ENCODE data around the gene RASAL1. TPM values are rescaled to one million over a fixed set of nuclear protein-coding genes. Genes with fewer than 3 reads are reported as not detected.

RASAL1 gene
- polyA plus RNA-seq, 2 of the 4 experiments (the other 2 are of a cell fraction), result 0.30 to 0.34 TPM

DNA sequence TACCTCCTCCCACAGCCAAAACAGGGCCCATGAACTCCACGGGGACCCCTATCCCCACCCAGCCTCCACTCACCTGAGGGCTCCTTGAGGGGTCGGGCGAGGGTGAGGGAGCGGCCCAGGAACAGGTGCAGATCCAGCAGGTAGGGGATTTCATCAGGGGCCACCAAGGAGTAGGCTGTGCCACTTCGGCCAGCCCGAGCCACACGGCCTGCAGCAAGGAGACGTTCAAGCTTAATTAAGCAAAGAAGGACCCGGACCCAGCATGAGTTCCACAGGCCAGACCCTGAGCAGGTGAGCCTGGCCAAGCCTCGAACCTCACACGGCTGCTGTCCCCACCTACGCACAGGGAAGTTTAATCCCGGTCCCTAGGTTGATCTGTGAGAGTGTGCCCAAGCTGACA, 34.1 kb upstream of the RASAL1 start:
- ChIA-PET POLR2A (no interaction called here), CTCF (interaction anchor here (1.0 to 7.8 kb wide), 3 partner anchors 9 to 120 kb away, joined by 3 to 82 read pairs (median 4); no protein-coding TSS in a partner anchor)
- FAIRE-seq, result no peak
- ATAC-seq, result no peak
- Histone ChIP-seq H3K4me1 (no peaks in the 10 kb centered on the region), H3K9me3 (no peaks in the 10 kb centered on the region), H3K27ac (no peak overlapping the region), H3K4me3 (no peak overlapping the region), H3K4me2 (no peak overlapping the region)
- no peak for DNase-seq (ENCODE audit: low read depth in 1 of 2, low spot score in 1 of 2)
- WGBS (ENCODE audit: missing lambda C conversion rate), result 91% methylated on average over 13 of the region's 13 CpGs
- TF ChIP-seq NFE2L2 (conservative IDR thresholded peaks at IDR 0.05; ENCODE audit: low read length) (no peak), ESRRA (IDR thresholded peaks at IDR 0.05; ENCODE audit: borderline replicate concordance, low read length) (no peak), CBX2 (IDR thresholded peaks at IDR 0.05; ENCODE audit: borderline replicate concordance, low read depth) (no peak), BHLHE40 (IDR thresholded peaks at IDR 0.05; ENCODE audit: low read depth, low read length) (no peak), TFCP2L1 (CRISPR knock-in tag; IDR thresholded peaks at IDR 0.05) (no peak), MAFK (IDR thresholded peaks at IDR 0.05; ENCODE audit: partially characterized antibody) (no peak)
- TF ChIP-seq, protein P1, sequence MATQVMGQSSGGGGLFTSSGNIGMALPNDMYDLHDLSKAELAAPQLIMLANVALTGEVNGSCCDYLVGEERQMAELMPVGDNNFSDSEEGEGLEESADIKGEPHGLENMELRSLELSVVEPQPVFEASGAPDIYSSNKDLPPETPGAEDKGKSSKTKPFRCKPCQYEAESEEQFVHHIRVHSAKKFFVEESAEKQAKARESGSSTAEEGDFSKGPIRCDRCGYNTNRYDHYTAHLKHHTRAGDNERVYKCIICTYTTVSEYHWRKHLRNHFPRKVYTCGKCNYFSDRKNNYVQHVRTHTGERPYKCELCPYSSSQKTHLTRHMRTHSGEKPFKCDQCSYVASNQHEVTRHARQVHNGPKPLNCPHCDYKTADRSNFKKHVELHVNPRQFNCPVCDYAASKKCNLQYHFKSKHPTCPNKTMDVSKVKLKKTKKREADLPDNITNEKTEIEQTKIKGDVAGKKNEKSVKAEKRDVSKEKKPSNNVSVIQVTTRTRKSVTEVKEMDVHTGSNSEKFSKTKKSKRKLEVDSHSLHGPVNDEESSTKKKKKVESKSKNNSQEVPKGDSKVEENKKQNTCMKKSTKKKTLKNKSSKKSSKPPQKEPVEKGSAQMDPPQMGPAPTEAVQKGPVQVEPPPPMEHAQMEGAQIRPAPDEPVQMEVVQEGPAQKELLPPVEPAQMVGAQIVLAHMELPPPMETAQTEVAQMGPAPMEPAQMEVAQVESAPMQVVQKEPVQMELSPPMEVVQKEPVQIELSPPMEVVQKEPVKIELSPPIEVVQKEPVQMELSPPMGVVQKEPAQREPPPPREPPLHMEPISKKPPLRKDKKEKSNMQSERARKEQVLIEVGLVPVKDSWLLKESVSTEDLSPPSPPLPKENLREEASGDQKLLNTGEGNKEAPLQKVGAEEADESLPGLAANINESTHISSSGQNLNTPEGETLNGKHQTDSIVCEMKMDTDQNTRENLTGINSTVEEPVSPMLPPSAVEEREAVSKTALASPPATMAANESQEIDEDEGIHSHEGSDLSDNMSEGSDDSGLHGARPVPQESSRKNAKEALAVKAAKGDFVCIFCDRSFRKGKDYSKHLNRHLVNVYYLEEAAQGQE (IDR thresholded peaks at IDR 0.05), result no peak

DNA sequence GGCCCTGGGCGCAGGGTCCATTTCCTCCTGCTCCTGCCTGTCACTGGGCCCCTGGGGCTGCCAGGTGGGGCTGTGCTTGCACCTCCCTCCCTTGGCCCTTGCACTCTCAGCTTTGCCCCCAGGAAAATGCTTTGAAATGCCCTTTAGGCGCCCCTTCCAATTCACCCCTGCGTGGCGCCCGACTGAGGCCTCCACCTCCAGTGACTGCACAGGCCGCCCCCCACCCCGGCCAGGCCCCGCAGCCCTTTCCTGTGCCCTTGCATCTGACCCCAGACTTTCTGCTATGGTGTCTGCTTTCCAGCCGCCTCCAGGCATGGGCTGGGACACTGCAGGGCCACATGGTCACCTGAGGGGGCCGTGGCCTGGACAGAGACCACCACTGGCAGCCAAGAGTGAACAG, 32.3 kb upstream of the RASAL1 start:
- no peak overlapping the region for H3K4me3 ChIP-seq
- WGBS (ENCODE audit: missing lambda C conversion rate), result 94% methylated on average over 9 of the region's 10 CpGs
- H3K9me3 ChIP-seq, result no peaks in the 10 kb centered on the region
- H3K27ac ChIP-seq, result no peak overlapping the region
- POLR2A ChIA-PET, result no interaction called here
- H3K4me2 ChIP-seq, result no peak overlapping the region
- TF ChIP-seq RCOR1 (IDR thresholded peaks at IDR 0.05; ENCODE audit: low read depth, low read length) (no peak), KDM1A (IDR thresholded peaks at IDR 0.05; ENCODE audit: low read depth) (no peak), CEBPB (IDR thresholded peaks at IDR 0.05) (no peak), POLR2AphosphoS2 (conservative IDR thresholded peaks at IDR 0.05; ENCODE audit: low read length) (no peak), CHD2 (IDR thresholded peaks at IDR 0.05; ENCODE audit: low read length, partially characterized antibody) (no peak)
- TF ChIP-seq, protein P2, sequence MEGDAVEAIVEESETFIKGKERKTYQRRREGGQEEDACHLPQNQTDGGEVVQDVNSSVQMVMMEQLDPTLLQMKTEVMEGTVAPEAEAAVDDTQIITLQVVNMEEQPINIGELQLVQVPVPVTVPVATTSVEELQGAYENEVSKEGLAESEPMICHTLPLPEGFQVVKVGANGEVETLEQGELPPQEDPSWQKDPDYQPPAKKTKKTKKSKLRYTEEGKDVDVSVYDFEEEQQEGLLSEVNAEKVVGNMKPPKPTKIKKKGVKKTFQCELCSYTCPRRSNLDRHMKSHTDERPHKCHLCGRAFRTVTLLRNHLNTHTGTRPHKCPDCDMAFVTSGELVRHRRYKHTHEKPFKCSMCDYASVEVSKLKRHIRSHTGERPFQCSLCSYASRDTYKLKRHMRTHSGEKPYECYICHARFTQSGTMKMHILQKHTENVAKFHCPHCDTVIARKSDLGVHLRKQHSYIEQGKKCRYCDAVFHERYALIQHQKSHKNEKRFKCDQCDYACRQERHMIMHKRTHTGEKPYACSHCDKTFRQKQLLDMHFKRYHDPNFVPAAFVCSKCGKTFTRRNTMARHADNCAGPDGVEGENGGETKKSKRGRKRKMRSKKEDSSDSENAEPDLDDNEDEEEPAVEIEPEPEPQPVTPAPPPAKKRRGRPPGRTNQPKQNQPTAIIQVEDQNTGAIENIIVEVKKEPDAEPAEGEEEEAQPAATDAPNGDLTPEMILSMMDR (IDR thresholded peaks at IDR 0.05), result no peak
- no peaks in the 10 kb centered on the region; the same call in 2 of the 3 replicates for H3K4me1 ChIP-seq
- ATAC-seq, result no peak
- CTCF ChIA-PET, result interaction anchor here (0.7 to 1.3 kb wide), 5 partner anchors 10 to 119 kb away, joined by 3 to 5 read pairs (median 3); no protein-coding TSS in a partner anchor
- FAIRE-seq, result no peak
- DNase-seq (ENCODE audit: low read depth in 1 of 2, low spot score in 1 of 2), result no peak

DNA sequence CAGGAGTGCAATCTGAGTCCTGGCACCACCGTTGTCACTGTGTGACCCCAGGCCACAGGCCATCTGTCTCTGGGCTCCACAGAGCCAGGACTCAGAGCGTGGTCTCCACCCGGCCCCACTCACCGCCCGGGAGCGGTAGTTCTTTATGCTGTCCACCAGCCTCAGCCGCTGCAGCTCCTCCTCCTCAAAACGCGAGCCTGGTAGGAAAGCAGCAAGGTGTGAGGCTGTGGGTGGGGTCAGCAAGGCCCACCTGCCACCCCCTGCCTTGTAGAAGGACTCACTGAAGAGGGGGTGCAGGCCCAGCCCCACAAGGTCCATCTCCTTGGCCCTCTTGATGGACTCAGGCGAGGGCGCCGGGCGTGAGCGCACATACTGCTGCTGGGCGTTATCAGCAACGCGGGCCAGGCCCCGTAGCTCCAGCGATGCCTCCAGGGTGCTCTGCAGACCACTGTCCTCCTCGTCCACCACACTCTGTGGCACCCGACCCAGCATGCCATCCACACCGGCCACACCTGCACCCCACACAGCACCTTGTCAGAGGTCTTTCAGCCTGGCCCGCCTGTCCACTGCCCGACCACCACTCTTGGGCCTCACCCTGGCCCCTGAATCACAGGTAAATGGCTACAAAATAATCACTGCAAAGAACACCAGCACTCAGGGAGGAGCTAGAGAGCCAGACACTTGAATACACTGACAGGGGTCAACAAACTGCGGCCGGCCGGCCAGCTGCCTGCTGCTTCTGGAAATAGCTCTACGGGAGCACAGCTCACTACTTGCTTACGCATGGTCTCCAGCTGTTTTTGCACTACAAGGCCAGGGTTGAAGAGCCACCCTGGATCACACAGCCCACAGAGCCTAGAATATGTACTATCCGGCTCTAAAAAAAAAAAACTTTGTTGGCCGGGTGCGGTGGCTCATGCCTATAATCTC, 30.2 kb upstream of the RASAL1 start:
- TF ChIP-seq POLR2A (IDR thresholded peaks at IDR 0.05; ENCODE audit: low read length), result no peak
- no peak for TF ChIP-seq HOXB5 (CRISPR knock-in tag; IDR thresholded peaks at IDR 0.05)
- TF ChIP-seq, protein P3, sequence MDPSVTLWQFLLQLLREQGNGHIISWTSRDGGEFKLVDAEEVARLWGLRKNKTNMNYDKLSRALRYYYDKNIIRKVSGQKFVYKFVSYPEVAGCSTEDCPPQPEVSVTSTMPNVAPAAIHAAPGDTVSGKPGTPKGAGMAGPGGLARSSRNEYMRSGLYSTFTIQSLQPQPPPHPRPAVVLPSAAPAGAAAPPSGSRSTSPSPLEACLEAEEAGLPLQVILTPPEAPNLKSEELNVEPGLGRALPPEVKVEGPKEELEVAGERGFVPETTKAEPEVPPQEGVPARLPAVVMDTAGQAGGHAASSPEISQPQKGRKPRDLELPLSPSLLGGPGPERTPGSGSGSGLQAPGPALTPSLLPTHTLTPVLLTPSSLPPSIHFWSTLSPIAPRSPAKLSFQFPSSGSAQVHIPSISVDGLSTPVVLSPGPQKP (IDR thresholded peaks at IDR 0.05; ENCODE audit: low read depth, low read length), result no peak
- CTCF ChIA-PET, result interaction anchor here (0.6 to 3.0 kb wide), 9 partner anchors 9 to 1224 kb away, joined by 3 to 31 read pairs (median 3); no protein-coding TSS in a partner anchor

More for the DNA sequence above, 30.2 kb upstream of the RASAL1 start:
- no peaks in the 10 kb centered on the region for H3K9me3 ChIP-seq
- H3K4me1 ChIP-seq, result peaks cover 12% of the 10 kb centered on the region
- WGBS (ENCODE audit: missing lambda C conversion rate), result 96% methylated on average over 30 of the region's 32 CpGs
- H3K4me3 ChIP-seq, result no peak overlapping the region
- H3K27ac ChIP-seq, result no peak overlapping the region
- no peak overlapping the region for H3K4me2 ChIP-seq
- FAIRE-seq, result no peak
- DNase-seq (ENCODE audit: low read depth in 1 of 2, low spot score in 1 of 2), result no peak
- ATAC-seq, result no peak
- POLR2A ChIA-PET, result interaction anchor here (1.1 kb wide), 1 partner anchor 9 kb away, joined by 3 read pairs; no protein-coding TSS in a partner anchor
